GM08714 (cell line): ENCODE measurements around the gene ADAM22.

Source experiments
- H3K4me3 ChIP-seq: fragments of 200-500 bp; sonication (Bioruptor generic); 2 replicates; pipeline ENCODE4 v1.5.1; 2014; ENCODE audit warnings: mild to moderate bottlenecking, low read length, inconsistent platforms
- ZNF274 ChIP-seq: IDR thresholded peaks from 2 replicates; pipeline ENCODE4 v1.6.1; 2012; ENCODE audit warnings: mild to moderate bottlenecking, low read depth, low read length

ADAM22 gene

DNA sequence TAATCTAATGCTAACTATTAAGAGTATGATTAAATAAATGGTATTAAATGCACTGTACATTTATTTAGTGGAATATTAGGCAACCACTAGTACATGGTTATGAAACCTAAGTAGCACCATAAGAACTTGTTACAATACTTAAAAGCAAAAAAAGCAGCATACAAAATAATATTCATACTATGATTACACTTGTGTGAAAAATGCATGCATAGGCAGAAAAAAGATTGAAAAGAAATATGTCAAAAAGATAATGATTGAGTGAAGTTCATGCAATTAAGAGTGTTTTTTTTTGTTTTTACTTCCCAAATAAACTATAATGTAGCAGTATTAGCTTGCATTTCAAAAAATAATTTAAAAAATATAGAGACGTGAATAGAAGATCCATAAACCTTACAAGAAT, 305.8 kb downstream of the ADAM22 start:
- no peak for TF ChIP-seq ZNF274
- no peak overlapping the region for H3K4me3 ChIP-seq

DNA sequence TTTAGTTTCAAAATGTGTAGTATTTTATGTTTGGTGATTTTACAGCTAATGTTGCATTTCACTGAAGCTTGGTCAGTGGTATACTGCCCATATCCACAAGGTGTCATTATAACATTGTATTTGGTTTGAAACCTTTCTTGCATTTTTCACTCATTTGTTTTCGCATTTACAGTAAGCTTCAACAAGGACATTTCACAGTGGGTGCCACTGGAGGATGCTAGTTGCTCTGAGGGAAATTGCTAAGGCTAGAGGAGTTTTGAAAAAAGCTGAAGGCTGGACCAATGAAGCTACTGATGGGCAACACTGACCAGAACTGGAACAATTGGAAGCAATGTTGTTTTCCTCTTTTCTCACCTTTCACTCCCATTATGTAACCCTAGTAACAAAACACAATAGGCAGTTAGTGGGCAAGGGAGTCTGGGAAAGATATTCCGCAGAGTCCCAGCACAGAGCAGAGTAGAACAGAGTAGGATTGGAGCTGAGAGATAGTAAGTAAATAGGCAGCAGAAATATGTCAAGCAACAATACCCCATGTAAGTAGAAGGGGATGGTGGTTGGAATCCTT, 309.4 kb downstream of the ADAM22 start:
- no peak for TF ChIP-seq ZNF274

DNA sequence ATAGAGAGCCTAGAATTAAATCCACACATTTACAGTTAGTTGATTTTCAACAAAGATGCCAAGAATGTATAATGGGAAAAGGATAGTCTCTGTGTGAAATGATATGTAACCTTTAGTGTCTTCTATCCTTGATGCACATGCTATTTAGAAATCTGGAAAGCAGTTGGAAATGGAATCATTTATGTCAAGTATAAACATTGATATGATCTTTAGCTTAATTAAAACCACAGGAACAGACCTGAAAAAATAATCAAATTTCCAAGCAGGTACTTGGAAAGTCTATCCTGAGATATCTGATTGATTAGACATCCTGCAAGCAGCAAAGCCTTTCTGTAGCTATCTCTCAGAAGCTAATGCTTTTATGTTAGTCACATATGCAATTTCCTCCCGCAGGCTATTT, 310.2 kb downstream of the ADAM22 start:
- TF ChIP-seq ZNF274, result no peak
- H3K4me3 ChIP-seq, result no peak overlapping the region

More for the DNA sequence above, 309.4 kb downstream of the ADAM22 start:
- H3K4me3 ChIP-seq, result no peak overlapping the region
